Suprapubic skin (tissue), 4 donors: Measurements from ENCODE around the gene MRS2. TPM values are rescaled to one million over a fixed set of nuclear protein-coding genes. Genes with fewer than 3 reads are reported as not detected.

Experiments used
- DNase-seq, 2 donors: peaks; one replicate each; pipeline ENCODE4 v3.0.0-alpha.2; 2019; ENCODE audit warnings: low spot score in 2 of 2
- H3K27ac ChIP-seq: fragments of 200-600 bp; sonication (generic); one replicate; pipeline ENCODE4 v1.5.1; 2019
- H3K27me3 ChIP-seq: fragments of 200-600 bp; sonication (generic); one replicate; pipeline ENCODE4 v1.5.1; 2019
- H3K36me3 ChIP-seq: fragments of 200-600 bp; sonication (generic); one replicate; pipeline ENCODE4 v1.5.1; 2019
- H3K4me1 ChIP-seq: fragments of 200-600 bp; sonication (generic); one replicate; pipeline ENCODE4 v1.5.1; 2019
- H3K4me3 ChIP-seq: fragments of 200-600 bp; sonication (generic); one replicate; pipeline ENCODE4 v1.5.1; 2019; ENCODE audit warnings: mild to moderate bottlenecking
- H3K9me3 ChIP-seq: fragments of 200-600 bp; sonication (generic); one replicate; pipeline ENCODE4 v1.5.1; 2019
- CTCF ChIP-seq, 2 donors: fragments of 200-600 bp in 1 of 2; fragments of 450-650 bp in 1 of 2; sonication (generic) in 1 of 2; IDR thresholded peaks; one replicate each; pipeline ENCODE4 v1.5.1; 2016 to 2019; ENCODE audit warnings: antibody characterized with exemption in 2 of 2, mild to moderate bottlenecking in 1 of 2, moderate library complexity in 1 of 2
- EP300 ChIP-seq: sonication (generic); formaldehyde crosslinking; IDR thresholded peaks from one replicate; pipeline ENCODE4 v1.6.1; 2017; ENCODE audit warnings: antibody characterized with exemption
- POLR2A ChIP-seq, 2 donors: fragments of 450-650 bp; IDR thresholded peaks; one replicate each; pipeline ENCODE4 v1.6.1; 2017; ENCODE audit warnings: antibody characterized with exemption in 2 of 2, mild to moderate bottlenecking in 2 of 2, moderate library complexity in 2 of 2
- POLR2AphosphoS5 ChIP-seq, 3 donors: sonication (generic); formaldehyde crosslinking; IDR thresholded peaks; one replicate each; pipeline ENCODE4 v1.6.1; 2017; ENCODE audit warnings: antibody characterized with exemption in 3 of 3
- WGBS: methylation state at CpG from one replicate; pipeline ENCODE4 v1.1.5; 2018; 5-methylcytosine and 5-hydroxymethylcytosine counted together
- total RNA-seq, 4 donors: library from RNA; depleted of rRNA; stranded (reverse); fragments of >200 nt; gene quantifications; one replicate each; pipeline ENCODE4 v1.1.0, GENCODE V29; 2016

MRS2 gene
- total RNA-seq, 4 donors from 2014 or later = 12.4 to 18.8 (median 14.6) TPM

GRCh38 chr6:24401458-24401857 lies 1.3 kb upstream of the MRS2 start:
- TF ChIP-seq POLR2A (IDR thresholded peaks at IDR 0.05) (no peak), EP300 (no peak), CTCF (IDR thresholded peaks at IDR 0.05) (no peak), POLR2AphosphoS5 (IDR thresholded peaks at IDR 0.05) (no peak)
- DNase-seq = no peak
- 67% methylated on average over 4 of the region's 4 CpGs for WGBS
- H3K27me3 ChIP-seq = peaks cover 9% of the 10 kb centered on the region
- H3K4me1 ChIP-seq = peaks cover 26% of the 10 kb centered on the region
- no peak overlapping the region for H3K27ac ChIP-seq
- no peaks in the 10 kb centered on the region for H3K9me3 ChIP-seq
- H3K4me3 ChIP-seq = no peak overlapping the region
- peaks cover 3% of the 10 kb centered on the region for H3K36me3 ChIP-seq

GRCh38 chr6:24403501-24403824 lies 727 bp downstream of the MRS2 start:
- 6% methylated on average over 12 of the region's 12 CpGs for WGBS
- Histone ChIP-seq H3K27me3 (peaks cover 9% of the 10 kb centered on the region), H3K27ac (peak overlapping the region; percentile 82), H3K36me3 (peaks cover 13% of the 10 kb centered on the region), H3K4me3 (peak overlapping the region; percentile 95), H3K4me1 (peaks cover 26% of the 10 kb centered on the region), H3K9me3 (no peaks in the 10 kb centered on the region)
- no peak for DNase-seq
- TF ChIP-seq CTCF (IDR thresholded peaks at IDR 0.05) = no peak
- TF ChIP-seq POLR2AphosphoS5 (IDR thresholded peaks at IDR 0.05) = no peak

GRCh38 chr6:24405262-24405661 lies 2.5 kb downstream of the MRS2 start:
- DNase-seq = no peak
- Histone ChIP-seq H3K4me3 (no peak overlapping the region), H3K4me1 (peaks cover 26% of the 10 kb centered on the region), H3K36me3 (peaks cover 16% of the 10 kb centered on the region), H3K9me3 (no peaks in the 10 kb centered on the region), H3K27ac (no peak overlapping the region), H3K27me3 (no peaks in the 10 kb centered on the region)
- no peak for TF ChIP-seq CTCF (IDR thresholded peaks at IDR 0.05)
- WGBS = 91% methylated on average over 5 of the region's 5 CpGs

GRCh38 chr6:24408719-24409410 lies 6.1 kb downstream of the MRS2 start:
- H3K36me3 ChIP-seq = peaks cover 44% of the 10 kb centered on the region
- DNase-seq = no peak

GRCh38 chr6:24410622-24411021 lies 7.9 kb downstream of the MRS2 start:
- no peak for TF ChIP-seq POLR2A (IDR thresholded peaks at IDR 0.05)
- no peak for TF ChIP-seq EP300
- no peak for TF ChIP-seq POLR2AphosphoS5 (IDR thresholded peaks at IDR 0.05)
- TF ChIP-seq CTCF (IDR thresholded peaks at IDR 0.05) = no peak
- H3K36me3 ChIP-seq = peaks cover 52% of the 10 kb centered on the region

More at GRCh38 chr6:24408719-24409410, 6.1 kb downstream of the MRS2 start:
- TF ChIP-seq POLR2AphosphoS5 (IDR thresholded peaks at IDR 0.05) (no peak), EP300 (no peak), POLR2A (IDR thresholded peaks at IDR 0.05) (no peak), CTCF (IDR thresholded peaks at IDR 0.05) (no peak)
- Histone ChIP-seq H3K4me3 (no peak overlapping the region), H3K4me1 (peaks cover 14% of the 10 kb centered on the region), H3K27ac (no peak overlapping the region), H3K9me3 (no peaks in the 10 kb centered on the region), H3K27me3 (no peaks in the 10 kb centered on the region)
- WGBS = 86% methylated on average over 2 of the region's 2 CpGs

More at GRCh38 chr6:24410622-24411021, 7.9 kb downstream of the MRS2 start:
- DNase-seq = no peak
- Histone ChIP-seq H3K9me3 (no peaks in the 10 kb centered on the region), H3K27ac (no peak overlapping the region), H3K4me1 (no peaks in the 10 kb centered on the region), H3K4me3 (no peak overlapping the region), H3K27me3 (no peaks in the 10 kb centered on the region)
- 96% methylated on average over 3 of the region's 3 CpGs for WGBS
